HepG2 (cell line): ENCODE data around the gene MSMB.

Experiments
- CTCF ChIP-seq: sonication (generic); formaldehyde crosslinking; IDR thresholded peaks from 2 replicates; pipeline ENCODE4 v1.5.0; 2020; ENCODE audit warnings: mild to moderate bottlenecking, missing genetic modification reagents, moderate library complexity
- EZH2 ChIP-seq: conservative IDR thresholded peaks from 2 replicates; pipeline ENCODE4 v1.6.1; 2012; ENCODE audit warnings: mild to moderate bottlenecking, low read depth, low read length, moderate library complexity
- ZNF282 ChIP-seq: fragments of 450-650 bp; IDR thresholded peaks from 2 replicates; pipeline ENCODE4 v1.6.1; 2018; ENCODE audit not compliant: partially characterized antibody
- TF ChIP-seq, protein P1 (sequence below): sonication (generic); formaldehyde crosslinking; IDR thresholded peaks from 2 replicates; pipeline ENCODE4 v1.5.1; 2020; ENCODE audit warnings: missing genetic modification reagents, mild to moderate bottlenecking, borderline replicate concordance
- TF ChIP-seq, protein P2 (sequence below): sonication (generic); formaldehyde crosslinking; IDR thresholded peaks from 2 replicates; pipeline ENCODE4 v1.8.0; 2022; ENCODE audit warnings: mild to moderate bottlenecking, missing genetic modification reagents; ENCODE audit not compliant: insufficient replicate concordance

GRCh38 chr10:46062723-46063428, 16.8 kb upstream of the MSMB start:
- TF ChIP-seq ZNF282 = no peak
- TF ChIP-seq CTCF (CRISPR knock-in tag) = no peak
- TF ChIP-seq, protein P1, sequence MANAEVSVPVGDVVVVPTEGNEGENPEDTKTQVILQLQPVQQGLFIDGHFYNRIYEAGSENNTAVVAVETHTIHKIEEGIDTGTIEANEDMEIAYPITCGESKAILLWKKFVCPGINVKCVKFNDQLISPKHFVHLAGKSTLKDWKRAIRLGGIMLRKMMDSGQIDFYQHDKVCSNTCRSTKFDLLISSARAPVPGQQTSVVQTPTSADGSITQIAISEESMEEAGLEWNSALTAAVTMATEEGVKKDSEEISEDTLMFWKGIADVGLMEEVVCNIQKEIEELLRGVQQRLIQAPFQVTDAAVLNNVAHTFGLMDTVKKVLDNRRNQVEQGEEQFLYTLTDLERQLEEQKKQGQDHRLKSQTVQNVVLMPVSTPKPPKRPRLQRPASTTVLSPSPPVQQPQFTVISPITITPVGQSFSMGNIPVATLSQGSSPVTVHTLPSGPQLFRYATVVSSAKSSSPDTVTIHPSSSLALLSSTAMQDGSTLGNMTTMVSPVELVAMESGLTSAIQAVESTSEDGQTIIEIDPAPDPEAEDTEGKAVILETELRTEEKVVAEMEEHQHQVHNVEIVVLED (CRISPR knock-in tag) = no peak
- TF ChIP-seq, protein P2, sequence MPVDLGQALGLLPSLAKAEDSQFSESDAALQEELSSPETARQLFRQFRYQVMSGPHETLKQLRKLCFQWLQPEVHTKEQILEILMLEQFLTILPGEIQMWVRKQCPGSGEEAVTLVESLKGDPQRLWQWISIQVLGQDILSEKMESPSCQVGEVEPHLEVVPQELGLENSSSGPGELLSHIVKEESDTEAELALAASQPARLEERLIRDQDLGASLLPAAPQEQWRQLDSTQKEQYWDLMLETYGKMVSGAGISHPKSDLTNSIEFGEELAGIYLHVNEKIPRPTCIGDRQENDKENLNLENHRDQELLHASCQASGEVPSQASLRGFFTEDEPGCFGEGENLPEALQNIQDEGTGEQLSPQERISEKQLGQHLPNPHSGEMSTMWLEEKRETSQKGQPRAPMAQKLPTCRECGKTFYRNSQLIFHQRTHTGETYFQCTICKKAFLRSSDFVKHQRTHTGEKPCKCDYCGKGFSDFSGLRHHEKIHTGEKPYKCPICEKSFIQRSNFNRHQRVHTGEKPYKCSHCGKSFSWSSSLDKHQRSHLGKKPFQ (CRISPR knock-in tag) = no peak
- no peak for TF ChIP-seq EZH2
